GM23248 (cell line): ENCODE measurements around the gene LAMA1. TPM values are rescaled to one million over a fixed set of nuclear protein-coding genes. Genes with fewer than 3 reads are reported as not detected.

Source experiments
- DNase-seq: peaks from one replicate; pipeline ENCODE4 v3.0.0-alpha.2; 2015
- H2AFZ ChIP-seq: fragments of 200-600 bp; sonication (generic); 2 replicates; pipeline ENCODE4 v1.6.1; 2016; ENCODE audit warnings: antibody characterized with exemption
- H3F3A ChIP-seq: fragments of 200-600 bp; sonication (generic); 2 replicates; pipeline ENCODE4 v1.6.1; 2016; ENCODE audit warnings: mild to moderate bottlenecking, antibody characterized with exemption, mixed run types; ENCODE audit not compliant: insufficient read depth
- H3K27ac ChIP-seq: fragments of 200-600 bp; sonication (generic); 2 replicates; pipeline ENCODE4 v1.5.1; 2016; ENCODE audit warnings: mild to moderate bottlenecking
- H3K27me3 ChIP-seq: fragments of 200-600 bp; sonication (generic); replicated peaks from 2 replicates; pipeline ENCODE4 v1.6.1; 2016; ENCODE audit warnings: mild to moderate bottlenecking; ENCODE audit not compliant: insufficient read depth
- H3K36me3 ChIP-seq: fragments of 200-600 bp; sonication (generic); 2 replicates; pipeline ENCODE4 v1.6.1; 2016; ENCODE audit warnings: low read depth, mild to moderate bottlenecking
- H3K4me1 ChIP-seq: fragments of 200-600 bp; sonication (generic); 2 replicates; pipeline ENCODE4 v1.6.1; 2016; ENCODE audit warnings: mild to moderate bottlenecking; ENCODE audit not compliant: insufficient read depth
- H3K4me2 ChIP-seq: fragments of 200-600 bp; sonication (generic); one replicate; pipeline ENCODE4 v1.6.1; 2016; ENCODE audit warnings: mild to moderate bottlenecking; ENCODE audit not compliant: unreplicated experiment
- H3K4me3 ChIP-seq: fragments of 200-600 bp; sonication (generic); 2 replicates; pipeline ENCODE4 v1.5.1; 2016; ENCODE audit warnings: mild to moderate bottlenecking
- H3K79me2 ChIP-seq: fragments of 200-600 bp; sonication (generic); 2 replicates; pipeline ENCODE4 v1.6.1; 2016; ENCODE audit warnings: mild to moderate bottlenecking; ENCODE audit not compliant: insufficient read depth
- H3K9ac ChIP-seq: fragments of 200-600 bp; sonication (generic); 2 replicates; pipeline ENCODE4 v1.6.1; 2016; ENCODE audit warnings: mild to moderate bottlenecking
- H3K9me2 ChIP-seq: fragments of 200-600 bp; sonication (generic); 2 replicates; pipeline ENCODE4 v1.6.1; 2016; ENCODE audit warnings: mixed run types, mild to moderate bottlenecking, moderate library complexity; ENCODE audit not compliant: insufficient read depth
- H3K9me3 ChIP-seq: fragments of 200-600 bp; sonication (generic); one replicate; pipeline ENCODE4 v1.6.1; 2017; ENCODE audit warnings: low read depth
- H4K20me1 ChIP-seq: fragments of 200-600 bp; sonication (generic); 2 replicates; pipeline ENCODE4 v1.6.0; 2016; ENCODE audit not compliant: insufficient read depth
- EZH2 ChIP-seq: fragments of 200-600 bp; sonication (generic); IDR thresholded peaks from 2 replicates; pipeline ENCODE4 v1.6.1; 2018; ENCODE audit warnings: antibody characterized with exemption, mild to moderate bottlenecking; ENCODE audit not compliant: insufficient read depth, poor library complexity, severe bottlenecking
- EZH2phosphoT487 ChIP-seq: fragments of 200-600 bp; sonication (generic); IDR thresholded peaks from 2 replicates; pipeline ENCODE4 v1.6.1; 2018; ENCODE audit warnings: antibody characterized with exemption, moderate library complexity, mild to moderate bottlenecking, low read depth; ENCODE audit not compliant: insufficient read depth
- WGBS, 2 experiments: methylation state at CpG; one replicate each; pipeline ENCODE4 v1.1.6; 2015 to 2017; ENCODE audit warnings: low lambda C conversion rate in 2 of 2, low coverage in 1 of 2; ENCODE audit errors: missing lambda C conversion rate in 2 of 2; 5-methylcytosine and 5-hydroxymethylcytosine counted together
- in situ Hi-C: fragments of 300-500 bp; cut with MboI; formaldehyde crosslinking; loops from 2 replicates; pipeline ENCODE4 v1.15.0; 2020
- polyA plus RNA-seq: library from polyadenylated mRNA; unstranded; fragments of >200 nt; fragmentation: Nextera tagmentation; extraction: Ambion mirVana; gene quantifications from 2 replicates; pipeline ENCODE4 v1.2.1, GENCODE V29; 2016
- total RNA-seq: library from RNA; depleted of rRNA; stranded (reverse); fragments of >200 nt; shearing (Covaris generic); gene quantifications from 2 replicates; pipeline ENCODE4 v1.2.3, GENCODE V29; 2014

Gene LAMA1
- total and polyA plus RNA-seq, 2 experiments from 2014 or later = 3.1 to 5.4 TPM

GRCh38 chr18:6951336-6952090 lies 166.1 kb downstream of the LAMA1 start:
- H3K9ac ChIP-seq = no peak overlapping the region
- no peak overlapping the region for H3K4me2 ChIP-seq
- H3K9me3 ChIP-seq = no peaks in the 10 kb centered on the region
- in situ Hi-C loops = no loop called here
- H4K20me1 ChIP-seq = no peaks in the 10 kb centered on the region
- TF ChIP-seq EZH2 (no peak), EZH2phosphoT487 (no peak)
- H3K36me3 ChIP-seq = no peaks in the 10 kb centered on the region
- WGBS, 2 experiments = 84 to 85% methylated on average over 17 of the region's 17 CpGs
- H2AFZ ChIP-seq = no peak overlapping the region
- H3K4me3 ChIP-seq = no peak overlapping the region
- H3K27ac ChIP-seq = no peak overlapping the region
- no peaks in the 10 kb centered on the region for H3K79me2 ChIP-seq
- H3K4me1 ChIP-seq = no peaks in the 10 kb centered on the region
- H3F3A ChIP-seq = no peaks in the 10 kb centered on the region
- DNase-seq = no peak
- H3K9me2 ChIP-seq = no peaks in the 10 kb centered on the region
- no peaks in the 10 kb centered on the region for H3K27me3 ChIP-seq

GRCh38 chr18:6950641-6951040 lies 167.0 kb downstream of the LAMA1 start:
- Histone ChIP-seq H3K9ac (no peak overlapping the region), H3K27me3 (no peaks in the 10 kb centered on the region), H3K79me2 (no peaks in the 10 kb centered on the region), H3K4me3 (no peak overlapping the region), H2AFZ (no peak overlapping the region), H3K4me1 (no peaks in the 10 kb centered on the region), H3K27ac (no peak overlapping the region), H3K36me3 (no peaks in the 10 kb centered on the region), H3K9me3 (no peaks in the 10 kb centered on the region), H3F3A (no peaks in the 10 kb centered on the region), H3K4me2 (no peak overlapping the region), H4K20me1 (no peaks in the 10 kb centered on the region), H3K9me2 (no peaks in the 10 kb centered on the region)
- TF ChIP-seq EZH2 = no peak
- TF ChIP-seq EZH2phosphoT487 = no peak
- in situ Hi-C loops = no loop called here
- 91 to 95% methylated on average over 14 of the region's 14 CpGs for WGBS, 2 experiments
- no peak for DNase-seq

- WGBS, 2 experiments = 83% methylated on average over 11 of the region's 11 CpGs
- Histone ChIP-seq H3K4me2 (no peak overlapping the region), H3K9me2 (no peaks in the 10 kb centered on the region), H3K79me2 (no peaks in the 10 kb centered on the region), H3K27me3 (no peaks in the 10 kb centered on the region), H3K9ac (no peak overlapping the region), H4K20me1 (no peaks in the 10 kb centered on the region), H3K36me3 (no peaks in the 10 kb centered on the region), H2AFZ (no peak overlapping the region), H3K4me3 (no peak overlapping the region), H3K27ac (no peak overlapping the region), H3F3A (no peaks in the 10 kb centered on the region), H3K9me3 (no peaks in the 10 kb centered on the region), H3K4me1 (no peaks in the 10 kb centered on the region)
- in situ Hi-C loops = no loop called here
- no peak for TF ChIP-seq EZH2
- TF ChIP-seq EZH2phosphoT487 = no peak
- DNase-seq = no peak
Observed at GRCh38 chr18:6949800-6950586, 167.6 kb downstream of the LAMA1 start.

DNA sequence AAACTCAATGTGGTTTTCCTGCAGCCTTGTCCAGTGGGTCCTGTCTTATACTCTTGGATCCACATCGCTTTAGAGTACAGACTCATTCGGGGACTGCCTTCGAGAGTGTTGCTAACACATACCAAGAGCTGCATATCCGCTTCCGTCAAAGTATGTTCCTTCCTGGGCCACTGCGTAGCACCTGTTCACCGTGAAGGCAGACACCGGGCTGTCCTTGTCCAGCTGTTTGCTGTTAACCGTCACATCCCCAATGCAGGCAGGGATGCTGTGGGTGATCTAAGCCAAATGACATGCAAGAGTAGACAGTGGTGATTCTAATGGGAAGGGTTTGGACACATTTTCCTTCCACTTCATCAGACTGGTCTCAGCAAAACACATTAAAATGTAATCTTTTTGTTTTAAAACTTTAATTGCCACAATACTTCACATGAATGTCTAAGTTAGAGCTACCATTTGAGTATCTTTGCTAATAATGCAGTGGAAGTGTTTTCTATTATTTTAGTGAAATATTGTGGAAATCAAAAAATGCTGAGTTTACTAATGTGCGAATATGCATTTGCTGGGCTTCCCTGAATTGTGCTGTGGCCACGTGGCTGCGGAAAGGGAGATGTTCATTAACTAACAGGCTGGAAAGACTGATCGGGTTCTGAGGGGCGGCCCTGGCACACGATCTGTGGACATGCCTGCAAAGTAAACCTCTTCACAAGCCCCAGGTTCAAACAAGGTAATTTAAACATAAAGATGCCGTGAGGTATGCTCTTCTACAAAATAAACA lies 169.1 kb downstream of the LAMA1 start:
- no peaks in the 10 kb centered on the region for H4K20me1 ChIP-seq
- H3K4me3 ChIP-seq = no peak overlapping the region
- no peaks in the 10 kb centered on the region for H3K36me3 ChIP-seq
- in situ Hi-C loops = no loop called here
- no peak overlapping the region for H3K9ac ChIP-seq
- no peaks in the 10 kb centered on the region for H3K27me3 ChIP-seq
- TF ChIP-seq EZH2 (no peak), EZH2phosphoT487 (no peak)
- no peaks in the 10 kb centered on the region for H3F3A ChIP-seq
- H2AFZ ChIP-seq = no peak overlapping the region
- DNase-seq = no peak
- H3K27ac ChIP-seq = no peak overlapping the region
- no peaks in the 10 kb centered on the region for H3K9me3 ChIP-seq
- H3K4me2 ChIP-seq = no peak overlapping the region
- no peaks in the 10 kb centered on the region for H3K79me2 ChIP-seq
- no peaks in the 10 kb centered on the region for H3K4me1 ChIP-seq
- WGBS, 2 experiments = 92 to 93% methylated on average over 16 of the region's 16 CpGs
- no peaks in the 10 kb centered on the region for H3K9me2 ChIP-seq
